ENCODE measurements around the gene FLNA.
"Not testable (repeated sequence)": the region's sequence is repeated elsewhere in the genome, so short reads cannot be mapped to it uniquely, and the experiment has no call there.

GRCh38 chrX:154388094-154388493 is 13.7 kb upstream of the FLNA start:
- TF ChIP-seq CTCF, POLR2A (IDR thresholded peaks at IDR 0.05): not testable (repeated sequence)

All from breast epithelium (tissue), 3 donors.